ENCODE data around the gene SCAP. TPM values are rescaled to one million over a fixed set of nuclear protein-coding genes. Genes with fewer than 3 reads are reported as not detected.

The SCAP gene
- polyA plus RNA-seq, 1 experiment, result 30.2 TPM

GRCh38 chr3:47455806-47456452, 19.8 kb downstream of the SCAP start:
- no peak for DNase-seq (ENCODE audit: low read depth)
- H3K36me3 ChIP-seq (ENCODE audit: control insufficient read depth, insufficient read depth, low read length), result no peaks in the 10 kb centered on the region

DNA sequence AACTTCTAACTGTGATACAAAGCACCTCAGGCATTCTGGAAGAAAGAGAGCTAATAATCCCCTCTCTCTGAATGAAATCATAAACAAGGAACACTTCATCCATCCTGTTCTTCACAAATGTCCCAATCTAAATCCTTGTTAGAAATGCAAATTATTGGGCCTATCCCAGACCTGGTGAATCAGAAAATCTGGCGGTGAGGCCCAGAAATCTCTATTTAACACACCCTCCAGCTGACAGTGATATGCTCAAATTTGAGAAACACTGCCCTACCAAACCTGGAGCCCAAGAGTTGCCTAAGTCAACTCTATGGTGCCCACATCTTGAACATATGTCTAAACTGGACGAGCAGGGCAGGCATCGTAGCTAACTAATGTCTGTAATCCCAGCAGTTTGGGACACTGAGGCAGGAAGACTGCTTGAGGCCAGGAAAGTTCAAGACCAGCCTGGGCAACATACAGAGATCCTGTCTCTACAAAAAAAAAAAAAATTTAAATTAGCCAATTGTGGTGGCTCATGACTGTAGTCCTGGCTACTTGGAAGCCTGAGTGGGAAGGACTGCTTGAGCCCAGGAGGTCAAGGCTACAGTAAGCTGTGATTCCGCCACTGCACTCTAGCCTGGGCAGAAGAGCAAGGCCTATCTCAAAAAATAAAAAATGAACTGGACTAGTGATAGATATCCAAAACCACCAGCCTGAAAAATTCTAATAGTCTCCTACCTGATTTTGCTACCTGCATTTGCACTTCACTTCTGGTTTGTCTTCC, 23.1 kb downstream of the SCAP start:
- no peak for DNase-seq (ENCODE audit: low read depth)
- CTCF ChIA-PET, result interaction anchor here (1.0 kb wide), 1 partner anchor 31 kb away, joined by 4 read pairs; no protein-coding TSS in a partner anchor
- Histone ChIP-seq H3K27me3 (ENCODE audit: control insufficient read depth, insufficient read depth, low read length) (no peaks in the 10 kb centered on the region), H3K4me3 (ENCODE audit: low read depth, low read length) (no peak overlapping the region), H3K36me3 (ENCODE audit: control insufficient read depth, insufficient read depth, low read length) (no peaks in the 10 kb centered on the region)
- TF ChIP-seq, protein P1, sequence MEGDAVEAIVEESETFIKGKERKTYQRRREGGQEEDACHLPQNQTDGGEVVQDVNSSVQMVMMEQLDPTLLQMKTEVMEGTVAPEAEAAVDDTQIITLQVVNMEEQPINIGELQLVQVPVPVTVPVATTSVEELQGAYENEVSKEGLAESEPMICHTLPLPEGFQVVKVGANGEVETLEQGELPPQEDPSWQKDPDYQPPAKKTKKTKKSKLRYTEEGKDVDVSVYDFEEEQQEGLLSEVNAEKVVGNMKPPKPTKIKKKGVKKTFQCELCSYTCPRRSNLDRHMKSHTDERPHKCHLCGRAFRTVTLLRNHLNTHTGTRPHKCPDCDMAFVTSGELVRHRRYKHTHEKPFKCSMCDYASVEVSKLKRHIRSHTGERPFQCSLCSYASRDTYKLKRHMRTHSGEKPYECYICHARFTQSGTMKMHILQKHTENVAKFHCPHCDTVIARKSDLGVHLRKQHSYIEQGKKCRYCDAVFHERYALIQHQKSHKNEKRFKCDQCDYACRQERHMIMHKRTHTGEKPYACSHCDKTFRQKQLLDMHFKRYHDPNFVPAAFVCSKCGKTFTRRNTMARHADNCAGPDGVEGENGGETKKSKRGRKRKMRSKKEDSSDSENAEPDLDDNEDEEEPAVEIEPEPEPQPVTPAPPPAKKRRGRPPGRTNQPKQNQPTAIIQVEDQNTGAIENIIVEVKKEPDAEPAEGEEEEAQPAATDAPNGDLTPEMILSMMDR (IDR thresholded peaks at IDR 0.05; ENCODE audit: insufficient read depth, low read depth, low read length), result no peak
- POLR2A ChIA-PET, result no interaction called here

More at GRCh38 chr3:47455806-47456452, 19.8 kb downstream of the SCAP start:
- TF ChIP-seq, protein P1 (IDR thresholded peaks at IDR 0.05; ENCODE audit: insufficient read depth, low read depth, low read length), result no peak
- ChIA-PET CTCF (interaction anchor here (3.0 kb wide), 1 partner anchor 35 kb away, joined by 12 read pairs; no protein-coding TSS in a partner anchor), POLR2A (no interaction called here)
- Histone ChIP-seq H3K4me3 (ENCODE audit: low read depth, low read length) (no peak overlapping the region), H3K27me3 (ENCODE audit: control insufficient read depth, insufficient read depth, low read length) (no peaks in the 10 kb centered on the region)

DNA sequence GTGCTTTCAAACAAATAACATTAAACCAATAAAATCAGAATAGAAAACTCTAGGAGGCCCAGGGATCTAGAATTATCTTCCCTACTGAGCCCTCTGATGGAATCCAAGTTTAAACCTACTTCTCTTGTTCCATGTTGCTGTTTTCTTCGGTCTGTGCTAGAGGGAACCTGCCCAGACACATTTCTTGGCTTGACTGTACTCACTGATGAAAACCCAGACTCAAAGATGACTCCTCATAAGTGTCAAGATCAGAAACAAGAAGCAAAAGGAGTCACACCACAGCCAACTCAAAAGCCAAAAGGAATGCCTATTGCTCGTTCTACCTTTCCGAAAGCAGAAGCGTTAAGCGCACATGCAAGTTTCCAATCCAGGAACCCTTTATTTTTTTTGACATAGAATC, 31.6 kb downstream of the SCAP start:
- no peaks in the 10 kb centered on the region for H3K27me3 ChIP-seq (ENCODE audit: control insufficient read depth, insufficient read depth, low read length)
- DNase-seq (ENCODE audit: low read depth), result no peak
- H3K4me3 ChIP-seq (ENCODE audit: low read depth, low read length), result no peak overlapping the region
- H3K36me3 ChIP-seq (ENCODE audit: control insufficient read depth, insufficient read depth, low read length), result peaks cover 1% of the 10 kb centered on the region; the same call in 1 of the 2 replicates
- TF ChIP-seq, protein P1 (IDR thresholded peaks at IDR 0.05; ENCODE audit: insufficient read depth, low read depth, low read length), result no peak
- POLR2A ChIA-PET, result no interaction called here
- CTCF ChIA-PET, result interaction anchor here (1.3 to 1.4 kb wide), 2 partner anchors 23 to 31 kb away, joined by 3 to 4 read pairs; partner anchors contain the start of gene SCAP

- TF ChIP-seq, protein P1 (IDR thresholded peaks at IDR 0.05; ENCODE audit: insufficient read depth, low read depth, low read length), result no peak
- DNase-seq (ENCODE audit: low read depth), result no peak
- H3K27me3 ChIP-seq (ENCODE audit: control insufficient read depth, insufficient read depth, low read length), result no peaks in the 10 kb centered on the region
- POLR2A ChIA-PET, result no interaction called here
- CTCF ChIA-PET, result interaction anchor here (0.6 to 1.1 kb wide), 2 partner anchors 30 to 69 kb away, joined by 3 read pairs; no protein-coding TSS in a partner anchor
- no peak overlapping the region for H3K4me3 ChIP-seq (ENCODE audit: low read depth, low read length)
- peaks cover 1% of the 10 kb centered on the region; the same call in 1 of the 2 replicates for H3K36me3 ChIP-seq (ENCODE audit: control insufficient read depth, insufficient read depth, low read length)
Observed at GRCh38 chr3:47443611-47443995, 32.1 kb downstream of the SCAP start.
